Right lobe of liver (tissue), 6 donors: ENCODE results near the gene IFIT1B. TPM values are rescaled to one million over a fixed set of nuclear protein-coding genes. Genes with fewer than 3 reads are reported as not detected.

Experiments used
- ATAC-seq, 4 donors: fragments of 200-7000 bp; cut with Tn5 transposase; one replicate each; pipeline ENCODE4 v1.9.1; 2020; ENCODE audit warnings: mild to moderate bottlenecking in 4 of 4, moderate library complexity in 4 of 4
- DNase-seq, 3 donors: peaks; one replicate each; pipeline ENCODE4 v3.0.0-alpha.2; 2020
- H3K27ac ChIP-seq, 3 donors: fragments of 200-600 bp; one replicate each; pipeline ENCODE4 v1.8.0; 2022
- H3K27me3 ChIP-seq, 2 donors: fragments of 200-600 bp; one replicate each; pipeline ENCODE4 v1.8.0; 2022
- H3K36me3 ChIP-seq, 4 donors: fragments of 200-600 bp; sonication (generic) in 1 of 4; one replicate each; pipeline versions ENCODE4 v1.5.1 to v1.8.0; 2017 to 2022; ENCODE audit warnings: control low read depth in 1 of 4
- H3K4me1 ChIP-seq, 4 donors: fragments of 200-600 bp; sonication (generic) in 1 of 4; one replicate each; pipeline versions ENCODE4 v1.5.1 to v1.8.0; 2017 to 2022; ENCODE audit warnings: control low read depth in 1 of 4
- H3K4me3 ChIP-seq, 3 donors: fragments of 200-600 bp; one replicate each; pipeline ENCODE4 v1.8.0; 2022
- H3K9me3 ChIP-seq, 4 donors: fragments of 200-600 bp; sonication (generic) in 1 of 4; one replicate each; pipeline versions ENCODE4 v1.5.1 to v1.8.0; 2017 to 2022; ENCODE audit warnings: control low read depth in 1 of 4
- CTCF ChIP-seq, 4 donors: fragments of 200-600 bp in 3 of 4; fragments of 450-650 bp in 1 of 4; IDR thresholded peaks; one replicate each; pipeline versions ENCODE4 v1.5.1 to v1.8.0; 2016 to 2022; ENCODE audit warnings: antibody characterized with exemption in 4 of 4, mild to moderate bottlenecking in 2 of 4
- POLR2A ChIP-seq: fragments of 450-650 bp; IDR thresholded peaks from one replicate; pipeline ENCODE4 v1.6.1; 2017; ENCODE audit warnings: antibody characterized with exemption, mild to moderate bottlenecking
- WGBS: methylation state at CpG from one replicate; pipeline ENCODE4 v1.1.6; 2018; ENCODE audit warnings: low coverage, low lambda C conversion rate; ENCODE audit not compliant: insufficient coverage; ENCODE audit errors: missing lambda C conversion rate; 5-methylcytosine and 5-hydroxymethylcytosine counted together
- intact Hi-C, 2 donors: fragments of 100-400 bp; cut with DNase I; formaldehyde crosslinking; loops; one replicate each; pipeline versions ENCODE4 v1.11.2 to v1.14.1; 2022
- total RNA-seq, 6 experiments: library from RNA; depleted of rRNA in 2 of 6; stranded (reverse); fragments of >200 nt in 2 of 6; fragmentation: NEBNext Ultra II Directional in 3 of 6; extraction: Animal tissue kit (Norgen Biotek cat#: 25700) in 3 of 6; gene quantifications; one replicate each; pipeline versions ENCODE4 v1.1.0 to v1.2.4, GENCODE V29; 2016 to 2023
- donor health status: DM: no; HTN: yes; CAD: no.
- donor health status: DM: no; HTN: no; CAD: no.
- donor health status: DM: no; HTN: no; CAD: no.
- donor health status: DM: no; HTN: yes; CAD: no.
- donor health status: DM: no; HTN: yes; CAD: no.

The IFIT1B gene
- total RNA-seq, 6 experiments from 2014 or later, result 1.2 TPM; not detected in 5

- H3K4me1 ChIP-seq, result peaks cover 0 to 10% (median 5%) of the 10 kb centered on the region in 4 donors
- no peak overlapping the region for H3K4me3 ChIP-seq
- no peak for TF ChIP-seq CTCF (IDR thresholded peaks at IDR 0.05)
- TF ChIP-seq POLR2A, result no peak
- DNase-seq (no peak), ATAC-seq (peak in 2 of 4 donors; percentile 20 to 38)
- no peak overlapping the region for H3K27ac ChIP-seq
- no peaks in the 10 kb centered on the region for H3K36me3 ChIP-seq
- H3K27me3 ChIP-seq, result no peaks in the 10 kb centered on the region
- no peaks in the 10 kb centered on the region for H3K9me3 ChIP-seq
- intact Hi-C loops, result no loop called here
Observed at GRCh38 chr10:89362929-89363328, 14.9 kb upstream of the IFIT1B start.

- H3K27me3 ChIP-seq, result no peaks in the 10 kb centered on the region
- no peaks in the 10 kb centered on the region for H3K36me3 ChIP-seq
- 66% methylated on average over 5 of the region's 6 CpGs for WGBS
- ATAC-seq (no peak), DNase-seq (no peak)
- no peak overlapping the region for H3K4me3 ChIP-seq
- no peaks in the 10 kb centered on the region for H3K9me3 ChIP-seq
- TF ChIP-seq CTCF (IDR thresholded peaks at IDR 0.05) (no peak), POLR2A (no peak)
- no peak overlapping the region for H3K27ac ChIP-seq
- intact Hi-C loops, result no loop called here
- peaks cover 0 to 10% (median 6%) of the 10 kb centered on the region in 4 donors for H3K4me1 ChIP-seq
Observed at GRCh38 chr10:89363729-89364442, 14.0 kb upstream of the IFIT1B start.

GRCh38 chr10:89364531-89364930 lies 13.3 kb upstream of the IFIT1B start:
- intact Hi-C loops, result no loop called here
- DNase-seq (no peak), ATAC-seq (no peak)
- TF ChIP-seq CTCF (IDR thresholded peaks at IDR 0.05) (no peak), POLR2A (no peak)
- no peaks in the 10 kb centered on the region for H3K36me3 ChIP-seq
- H3K27me3 ChIP-seq, result no peaks in the 10 kb centered on the region
- H3K9me3 ChIP-seq, result no peaks in the 10 kb centered on the region
- no peak overlapping the region for H3K27ac ChIP-seq
- peaks cover 0 to 15% (median 7%) of the 10 kb centered on the region in 4 donors for H3K4me1 ChIP-seq
- 75% methylated on average over 1 of the region's 1 CpG for WGBS
- H3K4me3 ChIP-seq, result no peak overlapping the region

DNA sequence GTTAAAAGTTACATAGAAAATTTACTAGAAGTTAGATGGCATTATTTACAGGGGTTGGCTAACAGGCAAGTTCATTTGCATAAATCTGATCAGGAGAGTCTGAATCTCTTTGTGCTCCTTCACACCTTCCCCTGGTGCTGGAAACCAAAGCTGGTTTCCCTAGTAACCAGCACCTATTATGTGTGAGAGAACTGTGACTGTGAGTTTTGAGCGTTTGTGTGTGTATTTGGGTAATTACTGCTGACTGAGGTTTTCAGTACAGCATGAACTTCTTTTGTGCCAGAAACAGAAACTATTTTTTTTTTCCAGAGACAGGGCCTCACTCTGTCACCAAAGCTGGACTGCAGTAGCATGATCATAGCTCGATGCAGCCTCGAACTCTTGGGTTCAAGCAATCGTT lies 10.3 kb upstream of the IFIT1B start:
- ATAC-seq, result peak; percentile 46 to 69 (median 63)
- no peaks in the 10 kb centered on the region for H3K36me3 ChIP-seq
- H3K9me3 ChIP-seq, result no peaks in the 10 kb centered on the region
- no peak for DNase-seq
- WGBS, result 14% methylated on average over 4 of the region's 4 CpGs
- H3K4me3 ChIP-seq, result no peak overlapping the region
- no peaks in the 10 kb centered on the region for H3K27me3 ChIP-seq
- H3K4me1 ChIP-seq, result peaks cover 0 to 26% (median 7%) of the 10 kb centered on the region in 4 donors
- peak overlapping the region; percentile 24 to 85 (median 29) for H3K27ac ChIP-seq
- TF ChIP-seq POLR2A, result no peak
- no peak for TF ChIP-seq CTCF (IDR thresholded peaks at IDR 0.05)
- intact Hi-C loops, result no loop called here
